Esophagus (tissue), 2 donors: ENCODE data around the gene HEMK1. TPM values are rescaled to one million over a fixed set of nuclear protein-coding genes. Genes with fewer than 3 reads are reported as not detected.

Experiments used
- H3K27ac ChIP-seq, 2 donors: one replicate each; pipeline ENCODE4 v1.5.1; 2013; ENCODE audit warnings: low read depth in 2 of 2, mild to moderate bottlenecking in 2 of 2, inconsistent platforms in 1 of 2, low read length in 1 of 2, moderate library complexity in 1 of 2
- H3K27me3 ChIP-seq, 2 donors: one replicate each; pipeline ENCODE4 v1.6.1; 2013; ENCODE audit warnings: low read length in 2 of 2, control low read depth in 1 of 2, mild to moderate bottlenecking in 1 of 2; ENCODE audit not compliant: insufficient read depth in 2 of 2, control insufficient read depth in 1 of 2
- H3K36me3 ChIP-seq, 2 donors: one replicate each; pipeline ENCODE4 v1.6.1; 2013; ENCODE audit warnings: low read length in 1 of 2; ENCODE audit not compliant: control insufficient read depth in 2 of 2, insufficient read depth in 2 of 2
- H3K4me1 ChIP-seq, 2 donors: one replicate each; pipeline ENCODE4 v1.6.1; 2013; ENCODE audit warnings: low read length in 1 of 2; ENCODE audit not compliant: control insufficient read depth in 2 of 2, insufficient read depth in 2 of 2
- H3K4me3 ChIP-seq, 2 donors: one replicate each; pipeline ENCODE4 v1.5.1; 2013; ENCODE audit warnings: low read length in 2 of 2, mild to moderate bottlenecking in 2 of 2, low read depth in 1 of 2, moderate library complexity in 1 of 2
- H3K9me3 ChIP-seq, 2 donors: one replicate each; pipeline ENCODE4 v1.6.1; 2013; ENCODE audit warnings: mild to moderate bottlenecking in 2 of 2, low read depth in 1 of 2, low read length in 1 of 2, moderate library complexity in 1 of 2; ENCODE audit not compliant: control insufficient read depth in 2 of 2, insufficient read depth in 1 of 2
- WGBS, 2 donors: extraction: QIAGEN DNeasy Blood & Tissue Kit; methylation state at CpG; one replicate each; pipeline ENCODE4 v1.1.7; 2013; 5-methylcytosine and 5-hydroxymethylcytosine counted together
- polyA plus RNA-seq, 2 donors: library from polyadenylated mRNA; stranded (reverse); fragments of 200-250 nt; gene quantifications; one replicate each; pipeline ENCODE4 v1.2.3, GENCODE V29; 2013
- donor health status: healthy with polysubstance abuse.
- donor health status: Bipolar disorder and iron deficiency.

HEMK1 gene
- polyA plus RNA-seq, 2 donors = 8.3 to 12.9 TPM

GRCh38 chr3:50617911-50618481, 48.7 kb downstream of the HEMK1 start:
- peak overlapping the region; percentile 89 to 96 for H3K27ac ChIP-seq
- no peaks in the 10 kb centered on the region for H3K27me3 ChIP-seq
- no peaks in the 10 kb centered on the region for H3K9me3 ChIP-seq
- no peaks in the 10 kb centered on the region for H3K36me3 ChIP-seq
- 28 to 42% methylated on average over 6 of the region's 6 CpGs for WGBS, 2 donors
- H3K4me3 ChIP-seq = peak overlapping the region; percentile 80 to 95
- peaks cover 3 to 17% of the 10 kb centered on the region in 2 donors for H3K4me1 ChIP-seq

DNA sequence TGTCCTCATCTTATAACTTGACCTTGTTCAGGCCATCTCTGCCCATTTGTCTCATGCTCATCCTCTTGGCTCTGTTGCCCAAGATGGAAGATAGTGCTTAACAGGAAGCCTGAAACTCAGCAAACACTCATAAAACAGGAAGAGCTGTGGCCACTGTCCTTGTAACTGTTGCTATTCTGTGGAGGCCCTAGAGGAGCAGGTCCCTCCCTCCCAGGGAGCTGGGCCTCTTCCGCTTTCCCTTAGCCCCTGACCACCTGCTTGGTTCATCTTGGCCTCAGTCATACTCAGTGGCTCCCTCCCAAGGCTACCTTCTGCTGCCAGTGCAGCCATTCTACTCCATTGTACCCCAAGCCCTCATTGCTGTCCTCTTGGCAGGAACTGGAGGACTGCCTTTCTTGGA, 51.1 kb downstream of the HEMK1 start:
- WGBS, 2 donors = 85 to 90% methylated on average over 1 of the region's 1 CpG
- Histone ChIP-seq H3K4me1 (peaks cover 17 to 31% of the 10 kb centered on the region in 2 donors), H3K27ac (peak overlapping the region in 1 of 2 donors; percentile 65), H3K4me3 (no peak overlapping the region), H3K36me3 (peaks cover 0 to 3% of the 10 kb centered on the region in 2 donors), H3K9me3 (no peaks in the 10 kb centered on the region), H3K27me3 (no peaks in the 10 kb centered on the region)

GRCh38 chr3:50620820-50621219, 51.5 kb downstream of the HEMK1 start:
- no peaks in the 10 kb centered on the region for H3K27me3 ChIP-seq
- peaks cover 20 to 35% of the 10 kb centered on the region in 2 donors for H3K4me1 ChIP-seq
- H3K27ac ChIP-seq = no peak overlapping the region
- H3K9me3 ChIP-seq = no peaks in the 10 kb centered on the region
- H3K36me3 ChIP-seq = peaks cover 0 to 3% of the 10 kb centered on the region in 2 donors
- 58 to 61% methylated on average over 4 of the region's 4 CpGs for WGBS, 2 donors
- H3K4me3 ChIP-seq = no peak overlapping the region

DNA sequence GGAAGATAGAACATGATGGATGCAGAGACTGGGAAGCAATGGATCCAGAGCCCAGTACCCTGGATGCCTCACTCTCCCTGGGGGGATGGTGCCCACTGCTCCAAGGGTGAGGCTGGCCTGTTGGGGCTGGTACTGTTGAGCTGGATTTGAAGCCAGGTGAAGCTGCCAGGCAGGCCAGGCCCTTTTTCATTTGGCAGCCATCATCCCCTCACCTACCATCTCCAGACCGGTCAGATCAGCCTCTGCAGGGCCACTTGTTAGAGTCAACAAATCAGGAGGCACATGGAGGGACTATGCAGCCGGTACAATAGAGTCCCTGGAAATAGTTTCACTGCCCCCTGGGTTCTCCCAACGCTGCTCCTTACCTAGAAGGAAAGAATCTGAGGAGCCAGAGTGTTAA, 53.6 kb downstream of the HEMK1 start:
- H3K27ac ChIP-seq = peak overlapping the region; percentile 35 to 92
- WGBS, 2 donors = 49 to 59% methylated on average over 3 of the region's 3 CpGs
- peaks cover 27 to 49% of the 10 kb centered on the region in 2 donors for H3K4me1 ChIP-seq
- H3K36me3 ChIP-seq = peaks cover 0 to 3% of the 10 kb centered on the region in 2 donors
- H3K27me3 ChIP-seq = no peaks in the 10 kb centered on the region
- no peaks in the 10 kb centered on the region for H3K9me3 ChIP-seq
- H3K4me3 ChIP-seq = no peak overlapping the region

GRCh38 chr3:50623840-50624474, 54.6 kb downstream of the HEMK1 start:
- H3K27ac ChIP-seq = peak overlapping the region; percentile 68 to 92
- H3K9me3 ChIP-seq = no peaks in the 10 kb centered on the region
- peaks cover 27 to 49% of the 10 kb centered on the region in 2 donors for H3K4me1 ChIP-seq
- no peaks in the 10 kb centered on the region for H3K27me3 ChIP-seq
- WGBS, 2 donors = 27 to 36% methylated on average over 6 of the region's 6 CpGs
- H3K36me3 ChIP-seq = peaks cover 0 to 3% of the 10 kb centered on the region in 2 donors
- no peak overlapping the region for H3K4me3 ChIP-seq

- peaks cover 27 to 52% of the 10 kb centered on the region in 2 donors for H3K4me1 ChIP-seq
- no peaks in the 10 kb centered on the region for H3K9me3 ChIP-seq
- no peaks in the 10 kb centered on the region for H3K27me3 ChIP-seq
- H3K36me3 ChIP-seq = peaks cover 0 to 3% of the 10 kb centered on the region in 2 donors
- WGBS, 2 donors = 76 to 90% methylated on average over 2 of the region's 2 CpGs
- no peak overlapping the region for H3K4me3 ChIP-seq
- H3K27ac ChIP-seq = peak overlapping the region; percentile 68 to 92
Measured at GRCh38 chr3:50624634-50625033, 55.3 kb downstream of the HEMK1 start.

GRCh38 chr3:50625231-50626182, 56.2 kb downstream of the HEMK1 start:
- Histone ChIP-seq H3K4me3 (no peak overlapping the region), H3K4me1 (peaks cover 26 to 55% of the 10 kb centered on the region in 2 donors), H3K27me3 (no peaks in the 10 kb centered on the region), H3K36me3 (peaks cover 0 to 3% of the 10 kb centered on the region in 2 donors), H3K9me3 (no peaks in the 10 kb centered on the region), H3K27ac (peak overlapping the region; percentile 26 to 92)
- 75 to 78% methylated on average over 18 of the region's 18 CpGs for WGBS, 2 donors

DNA sequence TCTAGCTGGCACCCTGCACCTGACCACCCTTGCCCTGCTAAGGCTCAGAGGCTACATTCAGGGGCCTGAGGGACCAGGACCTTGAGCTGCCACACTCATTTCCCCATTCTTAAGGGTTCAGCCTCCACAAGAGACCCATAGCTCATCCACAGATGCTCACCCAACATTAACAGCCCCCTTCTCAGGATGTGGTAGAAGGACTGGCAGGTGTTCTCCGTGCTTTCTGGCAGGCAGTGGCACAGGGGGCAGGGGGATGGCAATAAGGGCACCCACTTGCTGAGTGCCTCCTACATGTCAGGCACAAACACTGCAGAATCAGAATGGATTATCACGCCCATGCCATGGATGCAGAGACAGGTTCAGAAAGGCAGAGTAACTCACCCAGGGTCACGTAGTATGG, 57.1 kb downstream of the HEMK1 start:
- Histone ChIP-seq H3K9me3 (no peaks in the 10 kb centered on the region), H3K36me3 (peaks cover 0 to 3% of the 10 kb centered on the region in 2 donors), H3K4me3 (no peak overlapping the region), H3K27ac (peak overlapping the region; percentile 5 to 92), H3K27me3 (no peaks in the 10 kb centered on the region), H3K4me1 (peaks cover 24 to 60% of the 10 kb centered on the region in 2 donors)
- 88 to 89% methylated on average over 3 of the region's 3 CpGs for WGBS, 2 donors

DNA sequence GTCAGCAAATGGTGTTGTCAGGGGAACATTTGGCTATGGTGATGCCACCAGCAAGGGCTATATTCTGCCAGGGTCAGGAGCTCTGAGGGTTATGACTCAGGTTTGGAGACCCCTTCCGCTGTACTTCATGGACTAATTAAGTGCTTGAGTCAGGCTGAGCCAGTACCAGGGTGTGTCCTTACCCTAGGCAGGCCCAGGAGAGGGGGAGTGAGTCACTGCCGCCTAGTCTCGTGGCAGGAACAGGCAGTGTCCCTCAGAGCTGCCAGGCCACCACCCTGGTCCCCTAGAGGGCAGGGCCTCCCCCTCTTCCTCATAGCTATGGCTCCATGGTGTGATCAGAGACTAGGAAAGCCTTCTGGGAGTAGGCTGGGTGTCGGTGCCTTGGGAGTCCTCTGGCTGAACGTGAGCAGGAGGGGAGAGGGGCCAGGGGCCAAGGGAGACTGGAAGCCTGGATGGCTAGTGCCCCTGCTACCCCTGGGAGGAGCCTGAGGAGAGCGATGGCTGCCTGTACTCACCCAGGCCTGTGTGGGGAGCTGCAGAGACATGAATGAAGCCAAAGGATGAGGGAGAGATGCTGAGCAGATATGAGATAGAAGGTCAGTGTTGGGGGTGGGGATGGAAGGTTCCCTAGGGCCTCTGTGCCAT, 58.2 kb downstream of the HEMK1 start:
- peak overlapping the region; percentile 74 to 89 for H3K27ac ChIP-seq
- WGBS, 2 donors = 39 to 46% methylated on average over 6 of the region's 6 CpGs
- H3K9me3 ChIP-seq = no peaks in the 10 kb centered on the region
- no peaks in the 10 kb centered on the region for H3K27me3 ChIP-seq
- peak overlapping the region in 1 of 2 donors; percentile 19 for H3K4me3 ChIP-seq
- H3K4me1 ChIP-seq = peaks cover 24 to 60% of the 10 kb centered on the region in 2 donors
- H3K36me3 ChIP-seq = peaks cover 0 to 3% of the 10 kb centered on the region in 2 donors
